Fibroblast of lung (primary cell): ENCODE measurements around the gene MACROD2. TPM values are rescaled to one million over a fixed set of nuclear protein-coding genes. Genes with fewer than 3 reads are reported as not detected.

ENCODE experiments used
- DNase-seq, 2 donors: peaks; one replicate each; pipeline versions ENCODE4 v3.0.0 to v3.0.0-alpha.2; 2010; ENCODE audit warnings: low read depth in 2 of 2
- H2AFZ ChIP-seq: 2 replicates; pipeline ENCODE4 v1.5.1; 2012; ENCODE audit warnings: low read length, control low read depth, inconsistent platforms
- H3K27ac ChIP-seq: 2 replicates; pipeline ENCODE4 v1.5.1; 2011; ENCODE audit warnings: low read length, control low read depth; ENCODE audit not compliant: insufficient read depth
- H3K27me3 ChIP-seq: 2 replicates; pipeline ENCODE4 v1.5.1; 2011; ENCODE audit warnings: mild to moderate bottlenecking, low read length; ENCODE audit not compliant: control insufficient read depth, insufficient read depth
- H3K36me3 ChIP-seq: 2 replicates; pipeline ENCODE4 v1.5.1; 2011; ENCODE audit warnings: low read length; ENCODE audit not compliant: control insufficient read depth, insufficient read depth
- H3K4me1 ChIP-seq: 2 replicates; pipeline ENCODE4 v1.5.1; 2011; ENCODE audit warnings: low read length; ENCODE audit not compliant: control insufficient read depth, insufficient read depth; ENCODE audit errors: extremely low read depth
- H3K4me2 ChIP-seq: 2 replicates; pipeline ENCODE4 v1.5.1; 2011; ENCODE audit warnings: low read length, control low read depth; ENCODE audit not compliant: insufficient read depth; ENCODE audit errors: extremely low read depth
- H3K4me3 ChIP-seq, 4 experiments: fragments of 200-600 bp in 1 of 4; sonication (generic) in 1 of 4; replicated peaks in 1 of 4; 2 replicates each; pipeline ENCODE4 v1.5.1; 2011 to 2016; ENCODE audit warnings: low read length in 4 of 4, low read depth in 3 of 4, mild to moderate bottlenecking in 3 of 4, control low read depth in 2 of 4, inconsistent platforms in 1 of 4, mixed read lengths in 1 of 4; ENCODE audit not compliant: insufficient read depth in 1 of 4; ENCODE audit errors: control extremely low read depth in 1 of 4
- H3K79me2 ChIP-seq: 2 replicates; pipeline ENCODE4 v1.5.1; 2012; ENCODE audit warnings: mild to moderate bottlenecking, low read length, inconsistent platforms; ENCODE audit not compliant: control insufficient read depth, insufficient read depth
- H3K9ac ChIP-seq: 2 replicates; pipeline ENCODE4 v1.5.1; 2011; ENCODE audit warnings: mild to moderate bottlenecking, low read length, control low read depth; ENCODE audit not compliant: insufficient read depth
- H3K9me3 ChIP-seq: 2 replicates; pipeline ENCODE4 v1.5.1; 2012; ENCODE audit warnings: low read depth, low read length; ENCODE audit not compliant: control insufficient read depth, insufficient read depth
- H4K20me1 ChIP-seq: 2 replicates; pipeline ENCODE4 v1.5.1; 2011; ENCODE audit warnings: low read length; ENCODE audit not compliant: control insufficient read depth, insufficient read depth; ENCODE audit errors: extremely low read depth
- EZH2 ChIP-seq: IDR thresholded peaks from 2 replicates; pipeline ENCODE4 v1.5.1; 2012; ENCODE audit warnings: low read length, control low read depth, mild to moderate bottlenecking; ENCODE audit errors: missing control alignments
- polyA plus RNA-seq, 2 donors: library from polyadenylated mRNA; depleted of rRNA in 1 of 2; stranded (reverse) in 1 of 2; unstranded in 1 of 2; fragments of >200 nt; gene quantifications; 2 replicates each; pipeline ENCODE4 v1.2.1, GENCODE V29; 2011 to 2012; ENCODE audit warnings: missing spikeins in 1 of 2
- total RNA-seq: library from RNA; depleted of rRNA; stranded (reverse); fragments of >200 nt; gene quantifications from 2 replicates; pipeline ENCODE4 v1.2.1, GENCODE V29; 2014
- TF ChIP-seq, protein P1 (sequence below), 2 donors: IDR thresholded peaks in 1 of 2; conservative IDR thresholded peaks in 1 of 2; 1 replicate in 1 of 2; 2 replicates in 1 of 2; pipeline ENCODE4 v1.5.1; 2011 to 2012; ENCODE audit warnings: low read length in 2 of 2, control low read depth in 1 of 2, inconsistent platforms in 1 of 2, low read depth in 1 of 2, mild to moderate bottlenecking in 1 of 2

Gene MACROD2
- total and polyA plus RNA-seq, 2 donors (not counting 1 experiment from before 2014, with no cell fraction given): 0.54 to 1.7 TPM

DNA sequence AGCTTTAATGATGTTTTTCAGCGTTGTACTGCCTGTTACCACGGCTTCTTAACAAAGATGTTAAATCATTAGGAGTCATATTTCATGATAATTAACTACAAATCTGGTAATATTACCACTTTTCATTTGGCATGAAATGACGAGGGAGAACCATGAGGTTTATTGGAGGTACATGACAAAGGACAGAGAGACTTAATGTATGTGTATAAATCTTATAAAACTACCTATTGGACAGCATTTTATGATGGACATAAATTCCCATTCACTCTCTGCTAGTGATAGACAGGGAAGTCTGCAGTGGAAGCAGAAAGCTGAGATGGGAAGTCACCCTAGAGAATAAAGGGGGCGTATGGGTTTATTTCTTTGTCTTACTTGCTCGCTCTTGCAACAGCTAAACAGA is 1292.0 kb downstream of the MACROD2 start:
- H3K9ac ChIP-seq: no peak overlapping the region
- no peaks in the 10 kb centered on the region for H3K9me3 ChIP-seq
- no peak overlapping the region for H3K4me2 ChIP-seq
- no peak for TF ChIP-seq EZH2
- TF ChIP-seq, protein P1, sequence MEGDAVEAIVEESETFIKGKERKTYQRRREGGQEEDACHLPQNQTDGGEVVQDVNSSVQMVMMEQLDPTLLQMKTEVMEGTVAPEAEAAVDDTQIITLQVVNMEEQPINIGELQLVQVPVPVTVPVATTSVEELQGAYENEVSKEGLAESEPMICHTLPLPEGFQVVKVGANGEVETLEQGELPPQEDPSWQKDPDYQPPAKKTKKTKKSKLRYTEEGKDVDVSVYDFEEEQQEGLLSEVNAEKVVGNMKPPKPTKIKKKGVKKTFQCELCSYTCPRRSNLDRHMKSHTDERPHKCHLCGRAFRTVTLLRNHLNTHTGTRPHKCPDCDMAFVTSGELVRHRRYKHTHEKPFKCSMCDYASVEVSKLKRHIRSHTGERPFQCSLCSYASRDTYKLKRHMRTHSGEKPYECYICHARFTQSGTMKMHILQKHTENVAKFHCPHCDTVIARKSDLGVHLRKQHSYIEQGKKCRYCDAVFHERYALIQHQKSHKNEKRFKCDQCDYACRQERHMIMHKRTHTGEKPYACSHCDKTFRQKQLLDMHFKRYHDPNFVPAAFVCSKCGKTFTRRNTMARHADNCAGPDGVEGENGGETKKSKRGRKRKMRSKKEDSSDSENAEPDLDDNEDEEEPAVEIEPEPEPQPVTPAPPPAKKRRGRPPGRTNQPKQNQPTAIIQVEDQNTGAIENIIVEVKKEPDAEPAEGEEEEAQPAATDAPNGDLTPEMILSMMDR (conservative IDR thresholded peaks at IDR 0.05 in 1 of 2, IDR thresholded peaks at IDR 0.05 in 1 of 2; ENCODE audit: low read depth in 1 of 2, low read length in 2 of 2): no peak
- no peak for DNase-seq
- no peak overlapping the region for H3K4me3 ChIP-seq
- no peaks in the 10 kb centered on the region for H4K20me1 ChIP-seq
- no peak overlapping the region for H2AFZ ChIP-seq
- H3K27me3 ChIP-seq: no peaks in the 10 kb centered on the region
- H3K4me1 ChIP-seq: no peaks in the 10 kb centered on the region
- no peaks in the 10 kb centered on the region for H3K36me3 ChIP-seq
- H3K27ac ChIP-seq: no peak overlapping the region
- no peaks in the 10 kb centered on the region for H3K79me2 ChIP-seq

DNA sequence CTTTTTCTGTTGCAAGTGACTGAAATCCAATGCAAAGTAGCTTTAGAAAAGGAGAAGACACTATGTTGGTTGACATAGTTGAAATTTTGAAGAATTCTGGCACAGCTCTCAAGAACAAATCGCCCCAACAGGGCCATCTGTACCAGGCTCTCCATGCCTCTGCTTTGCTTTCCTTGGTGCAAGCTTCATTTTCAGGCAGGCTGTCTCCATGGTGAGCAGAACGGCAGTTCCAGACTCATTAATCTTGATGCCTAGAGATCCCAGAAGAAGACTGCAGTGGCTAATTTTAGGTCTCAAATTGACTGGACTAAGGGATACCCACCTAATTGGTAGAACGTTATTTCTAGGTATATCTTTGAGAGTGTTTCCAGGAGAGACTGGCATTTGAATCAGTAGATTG is 1292.8 kb downstream of the MACROD2 start:
- Histone ChIP-seq H2AFZ (no peak overlapping the region), H3K79me2 (no peaks in the 10 kb centered on the region), H3K9ac (no peak overlapping the region), H3K4me2 (no peak overlapping the region), H3K9me3 (no peaks in the 10 kb centered on the region), H3K4me1 (no peaks in the 10 kb centered on the region), H3K27me3 (no peaks in the 10 kb centered on the region), H3K27ac (no peak overlapping the region), H3K4me3 (no peak overlapping the region), H3K36me3 (no peaks in the 10 kb centered on the region), H4K20me1 (no peaks in the 10 kb centered on the region)
- DNase-seq: no peak
- TF ChIP-seq EZH2: no peak
- TF ChIP-seq, protein P1 (conservative IDR thresholded peaks at IDR 0.05 in 1 of 2, IDR thresholded peaks at IDR 0.05 in 1 of 2; ENCODE audit: low read depth in 1 of 2, low read length in 2 of 2): no peak

DNA sequence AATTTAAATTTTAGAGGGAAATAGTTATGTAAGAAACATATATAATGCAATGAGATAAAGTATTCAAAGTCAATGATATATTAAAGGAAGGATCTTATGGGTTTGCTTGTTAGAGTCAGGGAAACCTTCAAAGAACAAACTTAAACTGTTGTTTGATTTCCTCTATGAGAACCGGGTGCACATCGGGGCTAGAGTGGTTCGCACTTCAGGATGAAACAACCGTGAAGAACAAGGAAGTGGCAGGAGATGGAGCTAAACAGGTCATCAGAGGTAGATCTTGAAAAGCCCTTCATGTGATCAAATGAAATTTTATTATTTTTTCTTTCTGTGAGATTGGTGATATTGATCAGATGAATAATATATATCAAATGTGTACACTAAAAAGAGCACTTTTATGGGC is 1294.0 kb downstream of the MACROD2 start:
- no peaks in the 10 kb centered on the region for H3K79me2 ChIP-seq

More for the DNA sequence above, 1294.0 kb downstream of the MACROD2 start:
- Histone ChIP-seq H3K4me2 (no peak overlapping the region), H4K20me1 (no peaks in the 10 kb centered on the region), H3K27ac (no peak overlapping the region), H3K4me1 (no peaks in the 10 kb centered on the region), H3K27me3 (no peaks in the 10 kb centered on the region), H2AFZ (no peak overlapping the region), H3K9ac (no peak overlapping the region), H3K36me3 (no peaks in the 10 kb centered on the region), H3K9me3 (no peaks in the 10 kb centered on the region), H3K4me3 (no peak overlapping the region)
- TF ChIP-seq, protein P1 (conservative IDR thresholded peaks at IDR 0.05 in 1 of 2, IDR thresholded peaks at IDR 0.05 in 1 of 2; ENCODE audit: low read depth in 1 of 2, low read length in 2 of 2): no peak
- TF ChIP-seq EZH2: no peak
- no peak for DNase-seq
